Measurements from ENCODE around the gene PIGC.

The PIGC gene

GRCh38 chr1:172398193-172398592 is 45.7 kb downstream of the PIGC start:
- CTCF ChIA-PET = interaction anchor here (0.6 to 2.4 kb wide), 7 partner anchors 10 to 396 kb away, joined by 3 to 19 read pairs (median 4); no protein-coding TSS in a partner anchor
- Histone ChIP-seq H3K27ac (ENCODE audit: extremely low read depth, low read depth, low read length) (no peak overlapping the region), H3K4me1 (ENCODE audit: control insufficient read depth, insufficient read depth, low read length) (no peaks in the 10 kb centered on the region), H3K36me3 (ENCODE audit: control insufficient read depth in 2 of 2, insufficient read depth in 1 of 2, low read length in 2 of 2) (no peaks in the 10 kb centered on the region), H3K4me3 (ENCODE audit: low read depth, low read length) (no peak overlapping the region), H3K9me3 (ENCODE audit: control insufficient read depth, insufficient read depth, low read depth, low read length) (no peaks in the 10 kb centered on the region)
- POLR2A ChIA-PET = no interaction called here
- TF ChIP-seq REPIN1 (tag by site-specific recombination; IDR thresholded peaks at IDR 0.05; ENCODE audit: low read depth) = no peak
- no peak for TF ChIP-seq GFI1B (tag by site-specific recombination; IDR thresholded peaks at IDR 0.05)
- no peak for TF ChIP-seq ZNF776 (tag by site-specific recombination; IDR thresholded peaks at IDR 0.05; ENCODE audit: borderline replicate concordance)
- TF ChIP-seq ZBTB49 (tag by site-specific recombination; IDR thresholded peaks at IDR 0.05; ENCODE audit: low read depth) = no peak
- no peak for TF ChIP-seq ZNF121 (tag by site-specific recombination; IDR thresholded peaks at IDR 0.05)
- no peak for TF ChIP-seq ZFP37 (tag by site-specific recombination; IDR thresholded peaks at IDR 0.05)
- no peak for TF ChIP-seq KLF10 (tag by site-specific recombination; IDR thresholded peaks at IDR 0.05)
- no peak for TF ChIP-seq ZNF274 (IDR thresholded peaks at IDR 0.05; ENCODE audit: low read length)
- TF ChIP-seq ZNF274 (tag by site-specific recombination; IDR thresholded peaks at IDR 0.05; ENCODE audit: borderline replicate concordance) = no peak
- TF ChIP-seq ZNF416 (tag by site-specific recombination; IDR thresholded peaks at IDR 0.05) = no peak
- TF ChIP-seq KLF16 (tag by site-specific recombination; IDR thresholded peaks at IDR 0.05) = no peak
- no peak for TF ChIP-seq ZNF529 (tag by site-specific recombination; IDR thresholded peaks at IDR 0.05; ENCODE audit: insufficient replicate concordance)
- TF ChIP-seq ZSCAN4 (tag by site-specific recombination; IDR thresholded peaks at IDR 0.05) = no peak
- TF ChIP-seq ZNF639 (tag by site-specific recombination; IDR thresholded peaks at IDR 0.05) = no peak
- no peak for TF ChIP-seq ZNF214 (tag by site-specific recombination; IDR thresholded peaks at IDR 0.05; ENCODE audit: borderline replicate concordance)

- H3K4me1 ChIP-seq (ENCODE audit: control insufficient read depth, insufficient read depth, low read length) = no peaks in the 10 kb centered on the region
- H3K4me3 ChIP-seq (ENCODE audit: low read depth, low read length) = no peak overlapping the region
- H3K27ac ChIP-seq (ENCODE audit: extremely low read depth, low read depth, low read length) = no peak overlapping the region
- POLR2A ChIA-PET = no interaction called here
- no peaks in the 10 kb centered on the region for H3K9me3 ChIP-seq (ENCODE audit: control insufficient read depth, insufficient read depth, low read depth, low read length)
- H3K36me3 ChIP-seq (ENCODE audit: control insufficient read depth in 2 of 2, insufficient read depth in 1 of 2, low read length in 2 of 2) = no peaks in the 10 kb centered on the region
- CTCF ChIA-PET = interaction anchor here (0.6 to 2.4 kb wide), 5 partner anchors 16 to 395 kb away, joined by 3 to 19 read pairs (median 4); no protein-coding TSS in a partner anchor
- TF ChIP-seq ZNF416 (tag by site-specific recombination; IDR thresholded peaks at IDR 0.05) (no peak), ZNF221 (tag by site-specific recombination; IDR thresholded peaks at IDR 0.05; ENCODE audit: borderline replicate concordance) (no peak), ZSCAN5A (tag by site-specific recombination; IDR thresholded peaks at IDR 0.05) (no peak), ZNF837 (tag by site-specific recombination; IDR thresholded peaks at IDR 0.05) (no peak), ZNF362 (tag by site-specific recombination; IDR thresholded peaks at IDR 0.05) (no peak), ZNF174 (tag by site-specific recombination; IDR thresholded peaks at IDR 0.05) (no peak), SP2 (tag by site-specific recombination; IDR thresholded peaks at IDR 0.05) (no peak), PRDM4 (tag by site-specific recombination; IDR thresholded peaks at IDR 0.05) (no peak), ZNF529 (tag by site-specific recombination; IDR thresholded peaks at IDR 0.05; ENCODE audit: insufficient replicate concordance) (no peak), ZNF324 (tag by site-specific recombination; IDR thresholded peaks at IDR 0.05) (no peak), ZNF654 (tag by site-specific recombination; IDR thresholded peaks at IDR 0.05; ENCODE audit: low read depth) (no peak), ZBTB48 (tag by site-specific recombination; IDR thresholded peaks at IDR 0.05) (no peak), ZNF747 (tag by site-specific recombination; IDR thresholded peaks at IDR 0.05) (no peak)
These were observed 46.2 kb downstream of the PIGC start for GRCh38 chr1:172397633-172398032.
